Brain microvascular endothelial cell (primary cell): ENCODE results near the gene PHAF1.

Source experiments
- DNase-seq: peaks from one replicate; pipeline ENCODE4 v3.0.0-alpha.2; 2020
- H3K27ac ChIP-seq: fragments of 250-450 bp; sonication (Bioruptor Pico); 2 replicates; pipeline ENCODE4 v1.5.1; 2020; ENCODE audit warnings: mild to moderate bottlenecking, moderate library complexity
- H3K27me3 ChIP-seq: fragments of 250-450 bp; sonication (Bioruptor Pico); replicated peaks from 2 replicates; pipeline ENCODE4 v1.5.1; 2020; ENCODE audit warnings: mild to moderate bottlenecking
- H3K36me3 ChIP-seq: fragments of 250-450 bp; sonication (Bioruptor Pico); replicated peaks from 2 replicates; pipeline ENCODE4 v1.5.1; 2020; ENCODE audit warnings: mild to moderate bottlenecking
- H3K4me3 ChIP-seq: 2 replicates; pipeline ENCODE4 v1.5.1; 2011; ENCODE audit warnings: low read depth, mild to moderate bottlenecking, control low read depth, low read length, moderate library complexity
- in situ Hi-C: cut with HindIII; loops from 2 replicates; pipeline ENCODE4 v1.10.0; 2017; ENCODE audit warnings: low sequenced_read_pairs, low pct_ligation_motif_present
- TF ChIP-seq, protein P1 (sequence below): IDR thresholded peaks from 2 replicates; pipeline ENCODE4 v1.5.1; 2011; ENCODE audit warnings: low read depth, mild to moderate bottlenecking, moderate library complexity, low read length, control low read depth, inconsistent platforms; ENCODE audit errors: missing control alignments

PHAF1 gene

DNA sequence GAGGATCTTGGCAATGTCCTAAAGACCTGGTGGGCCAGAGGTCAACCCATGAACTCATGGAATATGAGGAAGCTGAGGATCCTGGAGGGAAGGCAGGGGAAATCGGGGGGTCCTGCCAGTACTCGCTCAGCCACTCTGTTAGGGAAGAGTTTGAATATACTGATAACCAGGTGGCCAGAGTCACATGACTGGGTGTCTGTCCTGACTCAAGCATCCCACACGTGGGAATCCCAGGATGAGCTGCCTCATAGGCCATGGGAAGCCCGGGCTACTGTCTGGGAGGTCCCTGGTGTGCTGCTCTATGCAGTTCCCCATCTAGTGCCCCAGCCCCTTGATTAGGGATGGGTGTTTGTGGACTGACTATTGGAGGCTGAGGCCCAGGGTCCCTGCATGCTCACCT lies 78.6 kb downstream of the PHAF1 start:
- Histone ChIP-seq H3K27ac (no peak overlapping the region), H3K4me3 (no peak overlapping the region), H3K36me3 (peaks cover 3% of the 10 kb centered on the region), H3K27me3 (no peaks in the 10 kb centered on the region)
- DNase-seq: no peak
- in situ Hi-C loops: no loop called here
- TF ChIP-seq, protein P1, sequence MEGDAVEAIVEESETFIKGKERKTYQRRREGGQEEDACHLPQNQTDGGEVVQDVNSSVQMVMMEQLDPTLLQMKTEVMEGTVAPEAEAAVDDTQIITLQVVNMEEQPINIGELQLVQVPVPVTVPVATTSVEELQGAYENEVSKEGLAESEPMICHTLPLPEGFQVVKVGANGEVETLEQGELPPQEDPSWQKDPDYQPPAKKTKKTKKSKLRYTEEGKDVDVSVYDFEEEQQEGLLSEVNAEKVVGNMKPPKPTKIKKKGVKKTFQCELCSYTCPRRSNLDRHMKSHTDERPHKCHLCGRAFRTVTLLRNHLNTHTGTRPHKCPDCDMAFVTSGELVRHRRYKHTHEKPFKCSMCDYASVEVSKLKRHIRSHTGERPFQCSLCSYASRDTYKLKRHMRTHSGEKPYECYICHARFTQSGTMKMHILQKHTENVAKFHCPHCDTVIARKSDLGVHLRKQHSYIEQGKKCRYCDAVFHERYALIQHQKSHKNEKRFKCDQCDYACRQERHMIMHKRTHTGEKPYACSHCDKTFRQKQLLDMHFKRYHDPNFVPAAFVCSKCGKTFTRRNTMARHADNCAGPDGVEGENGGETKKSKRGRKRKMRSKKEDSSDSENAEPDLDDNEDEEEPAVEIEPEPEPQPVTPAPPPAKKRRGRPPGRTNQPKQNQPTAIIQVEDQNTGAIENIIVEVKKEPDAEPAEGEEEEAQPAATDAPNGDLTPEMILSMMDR: no peak

GRCh38 chr16:67188798-67189197 lies 79.1 kb downstream of the PHAF1 start:
- Histone ChIP-seq H3K27me3 (no peaks in the 10 kb centered on the region), H3K36me3 (peaks cover 6% of the 10 kb centered on the region), H3K4me3 (no peak overlapping the region), H3K27ac (no peak overlapping the region)
- in situ Hi-C loops: no loop called here
- TF ChIP-seq, protein P1: no peak
- no peak for DNase-seq

DNA sequence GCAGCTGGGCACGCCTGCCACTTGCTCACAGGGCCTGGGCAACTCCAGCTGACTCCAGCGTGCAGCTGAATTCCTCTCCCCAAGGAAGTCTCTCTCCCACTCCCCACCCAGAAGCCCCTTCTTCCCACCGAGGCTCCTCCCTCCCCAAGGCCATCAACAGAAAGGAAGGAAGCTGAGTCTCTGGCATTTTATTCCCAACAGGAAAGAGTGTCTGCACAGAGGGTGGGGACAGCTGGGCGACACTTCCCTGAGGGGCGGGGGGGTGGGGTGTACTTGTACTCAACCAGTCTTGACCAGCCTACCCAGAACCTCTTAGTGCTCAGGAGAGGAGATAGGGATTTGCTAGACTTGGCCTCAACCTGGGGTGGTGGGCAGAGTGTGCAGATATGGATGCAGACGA lies 80.3 kb downstream of the PHAF1 start, which contains the start of gene EXOC3L1:
EXOC3L1 (minus strand) TSS at position 96 of the 400 bp plus-strand sequence. CDS start 460 bp downstream, outside the sequence.
- peaks cover 16% of the 10 kb centered on the region for H3K36me3 ChIP-seq
- H3K27me3 ChIP-seq: no peaks in the 10 kb centered on the region
- no peak for DNase-seq
- TF ChIP-seq, protein P1: no peak
- in situ Hi-C loops: no loop called here
- no peak within 1 kb of the TSS for H3K27ac ChIP-seq
- no peak within 1 kb of the TSS for H3K4me3 ChIP-seq

GRCh38 chr16:67190448-67191399 lies 81.0 kb downstream of the PHAF1 start:
- H3K4me3 ChIP-seq: no peak overlapping the region
- no peaks in the 10 kb centered on the region for H3K27me3 ChIP-seq
- peaks cover 23% of the 10 kb centered on the region for H3K36me3 ChIP-seq
- H3K27ac ChIP-seq: no peak overlapping the region
- TF ChIP-seq, protein P1: no peak
- in situ Hi-C loops: no loop called here
- DNase-seq: no peak

- H3K36me3 ChIP-seq: peaks cover 31% of the 10 kb centered on the region
- H3K27ac ChIP-seq: no peak overlapping the region
- no peak for DNase-seq
- TF ChIP-seq, protein P1: no peak
- peak overlapping the region; percentile 40 for H3K4me3 ChIP-seq
- H3K27me3 ChIP-seq: no peaks in the 10 kb centered on the region
- in situ Hi-C loops: no loop called here
Observed at GRCh38 chr16:67191411-67191994, 81.8 kb downstream of the PHAF1 start.
